SK-N-SH (cell line): ENCODE data around the gene PLXDC1.

Source experiments
- CTCF ChIP-seq: fragments of 200-600 bp; sonication (generic); IDR thresholded peaks from 2 replicates; pipeline ENCODE4 v1.6.1; 2017; ENCODE audit warnings: antibody characterized with exemption, mild to moderate bottlenecking, moderate library complexity
- EP300 ChIP-seq, 2 experiments: IDR thresholded peaks; 2 replicates each; pipeline versions ENCODE4 v1.4.0 to v1.6.1; 2012; ENCODE audit warnings: borderline replicate concordance in 1 of 2, low read depth in 1 of 2, low read length in 1 of 2
- MEF2A ChIP-seq: IDR thresholded peaks from 2 replicates; pipeline ENCODE4 v1.4.0; 2012; ENCODE audit warnings: low read depth, borderline replicate concordance
- TCF12 ChIP-seq: IDR thresholded peaks from 2 replicates; pipeline ENCODE4 v1.4.0; 2012
- YY1 ChIP-seq: IDR thresholded peaks from 2 replicates; pipeline ENCODE4 v1.4.0; 2012; ENCODE audit warnings: low read depth, mild to moderate bottlenecking

- TF ChIP-seq YY1 = no peak
- TF ChIP-seq CTCF = no peak
- TF ChIP-seq EP300 (IDR thresholded peaks at IDR 0.05; ENCODE audit: borderline replicate concordance in 1 of 2, low read depth in 1 of 2, low read length in 1 of 2) = no peak
- no peak for TF ChIP-seq TCF12
- no peak for TF ChIP-seq MEF2A
Measured at GRCh38 chr17:39062846-39063680, 88.4 kb downstream of the PLXDC1 start.
